Superior temporal gyrus (tissue), 1 donor: ENCODE data around the gene ELAC1.
"Not testable (repeated sequence)": the region's sequence is repeated elsewhere in the genome, so short reads cannot be mapped to it uniquely, and the experiment has no call there.

Experiments
- DNase-seq: peaks from one replicate; pipeline ENCODE4 v3.0.0-alpha.2; 2016; ENCODE audit errors: extremely low spot score

ELAC1 gene

DNA sequence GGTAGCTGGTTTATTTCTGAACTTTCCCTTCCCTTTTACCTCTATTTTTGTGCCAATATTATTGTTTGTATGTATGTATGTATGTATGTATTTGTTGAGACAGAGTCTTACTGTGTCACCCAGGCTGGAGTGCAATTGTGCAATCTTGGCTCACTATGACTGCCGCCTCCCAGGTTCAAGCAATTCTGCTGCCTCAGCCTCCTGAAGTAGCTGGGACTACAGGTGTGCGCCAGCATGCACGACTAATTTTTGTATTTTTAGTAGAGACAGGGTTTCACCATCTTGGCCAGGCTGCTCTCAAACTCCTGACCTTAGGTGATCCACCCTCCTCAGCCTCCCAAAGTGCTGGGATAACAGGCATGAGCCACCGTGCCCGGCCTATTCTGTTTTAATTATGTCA lies 4.6 kb downstream of the ELAC1 start:
- not testable (repeated sequence) for DNase-seq

DNA sequence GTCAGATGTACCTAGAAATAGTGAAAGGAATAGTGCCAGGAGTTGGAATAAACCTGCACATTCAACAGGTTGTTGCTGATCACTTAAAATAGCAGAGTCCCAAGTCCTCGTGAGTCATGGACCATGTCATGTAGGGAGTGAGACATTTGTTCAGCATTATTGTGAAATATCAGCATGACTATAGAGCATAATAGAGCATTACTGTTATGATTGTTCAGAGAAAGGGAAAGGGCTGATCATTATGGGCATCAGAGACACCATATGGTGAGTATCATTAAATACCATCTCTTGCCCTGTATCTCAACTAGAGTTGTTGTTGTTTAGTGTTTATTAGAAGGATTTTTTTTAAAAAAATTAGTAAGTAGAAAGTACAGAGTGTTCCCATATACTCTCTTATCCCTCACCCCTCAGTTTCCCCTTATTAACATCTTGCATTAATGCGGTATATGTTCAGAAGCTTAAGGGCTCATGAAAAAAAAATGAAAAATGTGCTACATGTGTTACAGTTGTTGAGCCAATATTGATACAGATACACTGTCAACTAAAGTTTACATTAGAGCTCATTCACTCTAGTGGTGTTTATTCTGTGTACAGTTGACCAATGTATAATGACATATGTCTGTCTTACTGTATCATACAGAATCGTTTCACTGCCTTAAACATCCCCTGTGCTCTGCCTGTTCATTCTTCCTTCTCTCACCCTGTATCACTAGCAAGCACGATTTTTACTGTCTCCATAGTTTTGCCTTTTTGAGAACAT lies 5.7 kb downstream of the ELAC1 start:
- no peak for DNase-seq

GRCh38 chr18:50977037-50977760 lies 9.4 kb downstream of the ELAC1 start:
- DNase-seq: no peak

DNA sequence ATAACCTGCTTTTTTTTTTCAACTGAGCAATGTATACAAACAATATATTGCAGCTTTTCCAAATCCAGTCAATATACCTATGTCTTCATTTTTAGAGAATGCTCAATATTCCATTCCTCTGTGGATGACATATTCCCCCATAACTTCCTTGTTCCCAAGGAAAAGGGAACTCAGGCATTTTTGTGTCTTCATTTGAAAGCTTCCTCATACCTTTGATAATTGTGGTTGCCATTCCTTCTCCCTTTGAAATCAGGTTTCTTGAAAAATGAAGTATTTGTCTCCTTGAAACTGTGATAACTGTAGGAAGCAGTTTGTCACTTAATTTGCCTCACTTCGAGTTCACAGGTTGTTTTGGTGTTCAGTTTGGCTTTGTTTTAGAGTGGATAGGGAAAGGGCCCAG lies 13.5 kb downstream of the ELAC1 start:
- no peak for DNase-seq

- DNase-seq: no peak
Observed at GRCh38 chr18:50982086-50982801, 14.4 kb downstream of the ELAC1 start.

GRCh38 chr18:50982802-50983179 lies 15.0 kb downstream of the ELAC1 start:
- no peak for DNase-seq

- peak; percentile 55 for DNase-seq
Observed at GRCh38 chr18:50986360-50987087, 18.7 kb downstream of the ELAC1 start.

DNA sequence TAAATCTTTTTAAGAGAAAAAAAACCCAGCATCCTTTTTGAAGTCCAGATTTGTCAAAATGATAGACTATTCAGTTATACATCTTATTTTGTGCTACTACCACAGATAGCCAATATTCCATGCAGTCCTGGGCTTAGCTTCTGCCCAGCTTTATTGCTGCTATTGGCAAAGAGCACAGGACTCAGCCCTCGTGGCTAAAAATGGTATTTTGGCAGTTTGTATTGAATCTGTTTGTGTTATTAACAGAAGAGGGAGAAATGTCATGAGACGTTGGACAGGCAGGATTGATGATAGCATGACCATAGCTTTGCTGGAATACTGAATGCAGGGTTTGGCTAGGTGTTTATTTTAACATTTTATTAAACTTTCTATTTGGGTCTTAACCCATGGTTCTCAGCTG lies 19.4 kb downstream of the ELAC1 start:
- DNase-seq: no peak

GRCh38 chr18:50989711-50990110 lies 21.9 kb downstream of the ELAC1 start:
- DNase-seq: no peak

GRCh38 chr18:50992351-50992762 lies 24.5 kb downstream of the ELAC1 start:
- no peak for DNase-seq

GRCh38 chr18:50994031-50994430 lies 26.2 kb downstream of the ELAC1 start:
- DNase-seq: no peak

GRCh38 chr18:51003174-51003573 lies 35.3 kb downstream of the ELAC1 start:
- DNase-seq: not testable (repeated sequence)

DNA sequence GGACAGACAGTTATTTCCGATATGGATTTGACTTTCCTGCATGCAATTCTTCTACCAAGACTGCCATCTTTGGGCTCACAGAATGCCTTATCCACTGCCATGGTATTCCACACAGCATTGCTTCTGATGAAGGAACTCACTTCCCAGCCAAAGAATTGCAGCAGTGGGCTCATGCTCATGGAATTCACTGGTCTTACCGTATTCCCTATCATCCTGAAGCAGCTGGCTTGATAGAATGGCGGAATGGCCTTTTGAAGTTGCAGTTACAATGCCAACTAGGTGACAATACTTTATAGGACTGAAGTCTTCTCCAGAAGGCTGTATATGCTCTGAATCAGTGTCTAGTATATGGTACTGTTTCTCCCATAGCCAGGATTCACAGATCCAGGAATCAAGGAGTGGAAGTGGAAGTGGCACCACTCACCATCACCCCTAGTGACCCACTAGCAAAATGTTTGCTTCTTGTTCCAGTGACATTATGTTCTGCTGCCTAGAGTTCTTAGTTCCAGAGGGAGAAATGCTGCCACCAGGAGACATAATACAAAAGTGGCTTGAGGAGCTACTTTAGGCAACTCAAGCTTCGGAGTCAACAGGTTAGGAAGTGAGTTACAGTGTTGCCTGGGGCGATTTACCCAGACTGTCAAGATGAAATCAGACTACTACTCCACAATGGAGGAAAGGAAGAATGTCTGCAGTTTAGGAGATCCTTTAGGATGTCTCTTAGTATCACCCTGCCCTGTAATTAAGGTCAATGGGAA lies 38.4 kb downstream of the ELAC1 start:
- DNase-seq: no peak

DNA sequence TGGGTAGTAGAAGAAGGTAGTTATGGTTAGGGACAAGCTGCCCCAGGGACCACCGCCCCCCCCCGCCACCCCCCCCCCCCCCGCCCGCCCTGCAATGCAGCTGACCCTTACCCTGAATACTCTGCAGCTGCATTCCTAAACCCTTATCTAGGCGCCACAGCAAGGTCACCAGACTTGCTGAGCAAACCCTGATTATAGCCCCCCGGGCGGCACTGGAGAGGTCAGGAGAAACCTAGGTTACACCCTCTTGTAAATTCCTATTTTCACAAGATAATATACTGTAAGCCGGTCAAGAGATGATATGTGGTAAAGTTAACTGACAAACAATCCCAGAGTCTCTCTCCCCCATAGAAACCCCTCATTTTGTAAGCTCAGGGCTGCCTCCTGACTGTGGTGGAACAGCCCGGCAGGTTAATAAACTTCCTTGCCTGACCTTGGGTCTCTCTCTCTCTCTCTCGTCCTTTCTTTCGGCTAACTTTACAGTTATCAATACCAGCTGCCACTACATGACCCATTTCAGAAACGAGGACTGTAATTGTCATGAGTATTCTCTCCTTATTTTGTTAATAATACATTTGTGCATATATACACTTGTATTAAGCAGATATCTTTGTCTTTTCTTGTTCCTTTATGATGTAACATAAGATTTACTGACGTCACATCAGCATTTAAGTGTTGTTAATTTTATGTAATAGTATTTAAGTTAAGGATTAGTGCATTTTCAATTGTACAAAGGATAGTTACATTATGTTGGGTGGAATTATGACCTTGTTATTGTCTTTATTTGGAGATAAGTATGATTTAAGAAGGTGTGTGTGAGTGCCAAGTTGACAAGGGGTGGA lies 39.3 kb downstream of the ELAC1 start:
- DNase-seq: no peak

DNA sequence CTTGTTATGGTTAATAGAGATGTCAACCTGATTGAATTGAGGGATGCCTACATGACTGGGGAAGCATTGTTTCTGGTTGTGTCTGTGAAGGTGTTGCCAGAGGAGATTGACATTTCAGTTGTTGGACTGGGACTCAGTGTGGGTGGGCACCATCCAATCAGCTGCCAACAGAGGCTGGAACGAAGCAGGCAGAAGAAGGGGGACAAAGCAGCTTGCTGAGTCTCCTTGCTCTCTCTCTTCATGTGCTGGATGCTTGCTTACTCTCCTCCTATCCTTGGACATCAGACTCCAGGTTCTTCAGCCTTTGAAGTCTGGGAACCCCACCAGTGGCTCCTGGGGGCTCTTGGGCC lies 39.9 kb downstream of the ELAC1 start:
- DNase-seq: no peak

GRCh38 chr18:51009072-51009471 lies 41.2 kb downstream of the ELAC1 start:
- DNase-seq: no peak

DNA sequence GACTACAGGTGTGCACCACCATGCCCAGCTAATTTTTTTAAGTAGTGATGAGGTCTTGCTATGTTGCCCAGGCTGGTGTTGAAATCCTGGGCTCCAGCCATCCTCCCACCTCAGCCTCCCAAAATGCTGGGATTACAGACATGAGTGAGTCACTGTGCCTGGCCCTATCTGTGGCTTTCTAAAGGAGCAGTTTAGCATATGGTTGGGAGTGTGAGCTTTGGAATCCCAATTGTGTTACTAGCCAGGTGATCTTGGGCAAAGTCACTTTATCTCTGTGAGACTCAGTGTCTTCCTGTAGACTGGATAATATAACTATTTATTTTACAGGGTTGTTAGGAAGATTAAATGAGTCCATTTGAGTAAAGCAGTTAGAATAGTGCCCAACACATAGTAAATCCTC lies 42.4 kb downstream of the ELAC1 start:
- no peak for DNase-seq

- no peak for DNase-seq
Observed at GRCh38 chr18:51011709-51012108, 43.9 kb downstream of the ELAC1 start.

DNA sequence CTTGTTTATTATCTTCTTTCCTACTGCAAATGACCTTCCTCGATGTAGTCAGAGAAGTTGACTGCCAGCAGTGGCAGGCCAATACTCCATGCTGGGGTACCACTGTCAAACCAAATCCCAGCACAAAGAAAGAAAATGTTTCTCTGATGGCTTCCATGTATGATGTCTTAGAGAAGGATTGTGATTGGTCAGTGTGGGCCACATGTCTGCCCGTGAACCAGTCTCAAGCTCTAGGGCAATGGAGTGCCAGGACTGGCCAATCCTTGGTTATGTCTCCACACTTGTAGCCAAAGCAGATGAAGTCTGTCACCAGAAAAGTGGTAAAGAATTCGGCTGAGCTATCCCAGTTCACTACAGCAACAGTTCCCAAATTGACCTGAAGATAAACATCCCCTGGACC lies 44.6 kb downstream of the ELAC1 start:
- no peak for DNase-seq

- DNase-seq: no peak
Observed at GRCh38 chr18:51013259-51013658, 45.4 kb downstream of the ELAC1 start.
